ENCODE measurements around the gene SPDYE18. TPM values are rescaled to one million over a fixed set of nuclear protein-coding genes. Genes with fewer than 3 reads are reported as not detected.
"Not testable (repeated sequence)": the region's sequence is repeated elsewhere in the genome, so short reads cannot be mapped to it uniquely, and the experiment has no call there.

Gene SPDYE18
- total RNA-seq, 1 experiment from 2014 or later, result not detected

- not testable (repeated sequence) for DNase-seq (ENCODE audit: low read depth)
These were observed 55.9 kb downstream of the SPDYE18 start for GRCh38 chr7:77006127-77007110.

DNA sequence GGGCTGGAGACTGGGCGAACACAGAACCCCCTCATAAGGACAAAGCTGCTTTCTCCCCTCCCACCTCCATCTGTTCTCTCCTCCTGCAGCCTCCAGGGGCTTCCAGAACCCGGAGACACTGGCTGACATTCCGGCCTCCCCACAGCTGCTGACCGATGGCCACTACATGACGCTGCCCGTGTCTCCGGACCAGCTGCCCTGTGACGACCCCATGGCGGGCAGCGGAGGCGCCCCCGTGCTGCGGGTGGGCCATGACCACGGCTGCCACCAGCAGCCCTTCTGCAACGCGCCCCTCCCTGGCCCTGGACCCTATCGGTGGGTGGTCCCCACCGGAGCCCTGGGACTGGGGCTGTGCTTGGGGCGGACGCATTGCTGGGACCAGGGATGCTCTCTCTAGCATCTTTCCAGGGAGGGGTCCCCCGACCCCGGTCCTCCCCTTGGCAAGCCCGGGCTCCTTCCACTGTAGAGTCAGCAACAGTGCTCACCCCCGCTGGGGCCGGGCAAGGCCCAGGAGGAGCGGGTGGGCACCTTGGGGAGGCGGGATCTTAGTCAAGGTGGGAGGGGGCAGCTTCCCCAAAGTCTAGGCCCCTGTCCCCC, 56.8 kb downstream of the SPDYE18 start:
- DNase-seq (ENCODE audit: low read depth), result not testable (repeated sequence)

DNA sequence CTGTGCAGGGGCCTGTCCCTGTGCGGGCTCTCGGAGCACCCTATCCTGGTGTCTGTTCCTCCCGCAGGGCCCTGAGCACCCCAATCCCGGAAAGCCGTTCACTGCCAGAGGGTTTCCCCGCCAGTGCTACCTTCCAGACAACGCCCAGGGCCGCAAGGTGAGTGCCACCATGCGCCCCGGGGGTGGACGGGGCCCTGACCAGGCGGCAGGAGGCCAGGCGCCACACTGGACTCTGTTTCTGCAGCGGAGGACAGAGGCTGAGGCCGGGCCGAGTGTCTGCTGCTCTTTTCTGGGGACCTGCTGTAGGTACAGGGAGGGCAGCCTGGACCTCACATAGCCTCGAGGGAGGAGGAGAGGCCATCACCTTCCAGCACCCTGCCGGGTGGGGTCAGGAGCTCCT, 58.2 kb downstream of the SPDYE18 start:
- DNase-seq (ENCODE audit: low read depth), result not testable (repeated sequence)

- DNase-seq (ENCODE audit: low read depth), result not testable (repeated sequence)
These were observed 59.1 kb downstream of the SPDYE18 start for GRCh38 chr7:77003241-77003640.

GRCh38 chr7:77002678-77003233, 59.6 kb downstream of the SPDYE18 start:
- DNase-seq (ENCODE audit: low read depth), result not testable (repeated sequence)

DNA sequence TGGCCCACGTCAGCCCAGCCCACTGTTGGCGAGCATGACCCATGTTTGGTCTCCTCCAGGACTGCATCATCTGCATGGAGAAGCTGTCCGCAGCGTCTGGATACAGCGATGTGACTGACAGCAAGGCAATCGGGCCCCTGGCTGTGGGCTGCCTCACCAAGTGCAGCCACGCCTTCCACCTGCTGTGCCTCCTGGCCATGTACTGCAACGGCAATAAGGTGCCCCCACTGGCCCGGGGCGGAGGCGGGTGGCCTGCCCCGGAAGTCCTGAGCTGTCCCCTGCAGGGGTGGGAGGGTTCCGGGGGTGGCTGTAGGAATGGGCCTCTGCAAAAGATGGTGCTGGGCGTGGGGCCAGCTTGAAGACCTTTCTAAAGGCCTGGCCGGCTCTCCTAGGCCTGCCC, 60.3 kb downstream of the SPDYE18 start:
- not testable (repeated sequence) for DNase-seq (ENCODE audit: low read depth)

Small RNA genes lying within 50 kb of the gene (small RNA-seq; reads per million reads assigned to genes)
- gene RF00019, result not detected

Other genes starting within 250 kb of the SPDYE18 start
- not detected in 2 replicates for gene SPDYE17, start 30.2 kb downstream of the SPDYE18 start, total RNA-seq (2014; rRNA removed; shearing (Covaris generic))
- 0.40 and 0.42 TPM in 2 replicates for gene CCDC146, start 60.1 kb upstream of the SPDYE18 start, total RNA-seq (2014; rRNA removed; shearing (Covaris generic))
- not detected in 2 replicates for gene FGL2, start 137.3 kb upstream of the SPDYE18 start, total RNA-seq (2014; rRNA removed; shearing (Covaris generic))

Measured in HT1080 (cell line).